AG04450 (cell line): Measurements from ENCODE around the gene ZNF143. TPM values are rescaled to one million over a fixed set of nuclear protein-coding genes. Genes with fewer than 3 reads are reported as not detected.
"Not testable (repeated sequence)": the region's sequence is repeated elsewhere in the genome, so short reads cannot be mapped to it uniquely, and the experiment has no call there.

Experiments
- CTCF ChIA-PET: fragments of 300-600, 350-600 bp; formaldehyde crosslinking; extraction: SDS; loops from one replicate; lab custom pipeline; 2022; ENCODE audit warnings: antibody characterized with exemption, inconsistent platforms; lab: Charles Lee
- POLR2A ChIA-PET: fragments of 350-600 bp; formaldehyde crosslinking; extraction: SDS; loops from one replicate; lab custom pipeline; 2021; ENCODE audit warnings: antibody characterized with exemption, inconsistent platforms; lab: Yijun Ruan, JAX
- DNase-seq: peaks from one replicate; pipeline ENCODE4 v3.0.0-alpha.2; 2011; ENCODE audit warnings: low read depth, low spot score
- H3K27ac ChIP-seq: one replicate; pipeline ENCODE4 v1.5.1; 2012; ENCODE audit warnings: low read depth, low read length, control low read depth
- H3K27me3 ChIP-seq: one replicate; pipeline ENCODE4 v1.6.0; 2012; ENCODE audit warnings: low read length; ENCODE audit not compliant: control insufficient read depth, insufficient read depth
- H3K4me3 ChIP-seq: 2 replicates; pipeline ENCODE4 v1.5.1; 2011; ENCODE audit warnings: mild to moderate bottlenecking, low read depth, low read length, control low read depth
- H3K9me3 ChIP-seq: 2 replicates; pipeline ENCODE4 v1.5.1; 2012; ENCODE audit warnings: low read length; ENCODE audit not compliant: control insufficient read depth, insufficient read depth
- CTCF ChIP-seq: IDR thresholded peaks from 2 replicates; pipeline ENCODE4 v1.5.1; 2011; ENCODE audit warnings: low read depth, low read length, control low read depth, inconsistent platforms
- polyA plus RNA-seq: library from polyadenylated mRNA; depleted of rRNA; stranded (reverse); fragments of >200 nt; gene quantifications from 2 replicates; pipeline ENCODE4 v1.2.3, GENCODE V29; 2011

ZNF143 gene
- polyA plus RNA-seq, 1 experiment = 29.4 TPM

- no peak for DNase-seq
- no peaks in the 10 kb centered on the region for H3K27me3 ChIP-seq
- CTCF ChIA-PET = interaction anchor here (0.6 to 2.9 kb wide), 17 partner anchors 9 to 1103 kb away, joined by 3 to 20 read pairs (median 5); no protein-coding TSS in a partner anchor
- no peaks in the 10 kb centered on the region for H3K9me3 ChIP-seq
- H3K27ac ChIP-seq = no peak overlapping the region
- POLR2A ChIA-PET = interaction anchor here (1.2 kb wide), 1 partner anchor 73 kb away, joined by 3 read pairs; the partner anchor contains the start of gene ZNF143
- H3K4me3 ChIP-seq = no peak overlapping the region
- TF ChIP-seq CTCF = no peak
Observed at GRCh38 chr11:9533736-9534473, 73.1 kb downstream of the ZNF143 start.

GRCh38 chr11:9535189-9535781 is 74.5 kb downstream of the ZNF143 start:
- H3K4me3 ChIP-seq = no peak overlapping the region
- no peak overlapping the region for H3K27ac ChIP-seq
- H3K9me3 ChIP-seq = no peaks in the 10 kb centered on the region
- ChIA-PET POLR2A (interaction anchor here (0.6 to 1.5 kb wide), 4 partner anchors 31 to 445 kb away, joined by 4 to 7 read pairs (median 6); partner anchors contain the start of gene WEE1), CTCF (interaction anchor here (0.6 to 2.9 kb wide), 22 partner anchors 10 to 213 kb away, joined by 3 to 20 read pairs (median 6); no protein-coding TSS in a partner anchor)
- no peak for DNase-seq
- H3K27me3 ChIP-seq = no peaks in the 10 kb centered on the region
- peak; percentile 74 for TF ChIP-seq CTCF

- ChIA-PET POLR2A (no interaction called here), CTCF (interaction anchor here (1.2 kb wide), 1 partner anchor 32 kb away, joined by 5 read pairs; no protein-coding TSS in a partner anchor)
- no peak for DNase-seq
- Histone ChIP-seq H3K9me3 (no peaks in the 10 kb centered on the region), H3K4me3 (no peak overlapping the region), H3K27ac (no peak overlapping the region), H3K27me3 (no peaks in the 10 kb centered on the region)
- no peak for TF ChIP-seq CTCF
Observed at GRCh38 chr11:9538548-9538947, 77.7 kb downstream of the ZNF143 start.

GRCh38 chr11:9549216-9549615 is 88.4 kb downstream of the ZNF143 start:
- H3K27ac ChIP-seq, H3K4me3 ChIP-seq, H3K27me3 ChIP-seq, DNase-seq, POLR2A ChIA-PET, H3K9me3 ChIP-seq: not testable (repeated sequence)
- CTCF ChIA-PET = interaction anchor here (1.7 kb wide), 1 partner anchor 15 kb away, joined by 12 read pairs; no protein-coding TSS in a partner anchor

- no peak overlapping the region for H3K4me3 ChIP-seq
- no peaks in the 10 kb centered on the region for H3K27me3 ChIP-seq
- ChIA-PET POLR2A (interaction anchor here (0.6 kb wide), 1 partner anchor 1349 kb away, joined by 5 read pairs; no protein-coding TSS in a partner anchor), CTCF (no interaction called here)
- no peak overlapping the region for H3K27ac ChIP-seq
- DNase-seq = no peak
- no peaks in the 10 kb centered on the region; the same call in 1 of the 2 replicates for H3K9me3 ChIP-seq
- no peak for TF ChIP-seq CTCF
Observed at GRCh38 chr11:9550191-9550628, 89.4 kb downstream of the ZNF143 start.
